ENCODE data around the gene SERINC3.

DNA sequence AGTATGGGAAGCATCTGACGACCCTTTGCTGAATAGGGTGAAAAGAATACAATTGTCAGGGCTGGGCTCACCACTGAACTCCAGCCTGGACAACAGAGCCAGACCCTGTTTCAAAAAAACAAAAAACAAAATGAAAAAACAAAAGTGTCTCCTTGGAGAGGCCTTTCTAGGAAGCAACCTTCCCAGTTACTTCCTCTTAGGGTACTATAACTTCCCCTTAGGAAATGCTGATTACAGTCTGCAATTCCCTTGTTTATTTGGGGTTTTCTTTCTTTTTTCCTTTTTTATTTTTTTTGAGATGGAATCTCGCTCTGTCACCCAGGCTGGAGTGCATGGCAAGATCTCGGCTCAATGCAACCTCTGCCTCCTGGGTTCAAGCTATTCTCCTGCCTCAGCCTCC is 66.7 kb downstream of the SERINC3 start:
- TF ChIP-seq, protein P1, sequence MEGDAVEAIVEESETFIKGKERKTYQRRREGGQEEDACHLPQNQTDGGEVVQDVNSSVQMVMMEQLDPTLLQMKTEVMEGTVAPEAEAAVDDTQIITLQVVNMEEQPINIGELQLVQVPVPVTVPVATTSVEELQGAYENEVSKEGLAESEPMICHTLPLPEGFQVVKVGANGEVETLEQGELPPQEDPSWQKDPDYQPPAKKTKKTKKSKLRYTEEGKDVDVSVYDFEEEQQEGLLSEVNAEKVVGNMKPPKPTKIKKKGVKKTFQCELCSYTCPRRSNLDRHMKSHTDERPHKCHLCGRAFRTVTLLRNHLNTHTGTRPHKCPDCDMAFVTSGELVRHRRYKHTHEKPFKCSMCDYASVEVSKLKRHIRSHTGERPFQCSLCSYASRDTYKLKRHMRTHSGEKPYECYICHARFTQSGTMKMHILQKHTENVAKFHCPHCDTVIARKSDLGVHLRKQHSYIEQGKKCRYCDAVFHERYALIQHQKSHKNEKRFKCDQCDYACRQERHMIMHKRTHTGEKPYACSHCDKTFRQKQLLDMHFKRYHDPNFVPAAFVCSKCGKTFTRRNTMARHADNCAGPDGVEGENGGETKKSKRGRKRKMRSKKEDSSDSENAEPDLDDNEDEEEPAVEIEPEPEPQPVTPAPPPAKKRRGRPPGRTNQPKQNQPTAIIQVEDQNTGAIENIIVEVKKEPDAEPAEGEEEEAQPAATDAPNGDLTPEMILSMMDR (IDR thresholded peaks at IDR 0.05) = no peak
- no peak for TF ChIP-seq EZH2 (IDR thresholded peaks at IDR 0.05; ENCODE audit: borderline replicate concordance, insufficient read depth, low read depth, low read length, poor library complexity, severe bottlenecking)

Data from B cell (primary cell).